ENCODE data around the gene ERLEC1.
"Not testable (repeated sequence)": the region's sequence is repeated elsewhere in the genome, so short reads cannot be mapped to it uniquely, and the experiment has no call there.

ERLEC1 gene

DNA sequence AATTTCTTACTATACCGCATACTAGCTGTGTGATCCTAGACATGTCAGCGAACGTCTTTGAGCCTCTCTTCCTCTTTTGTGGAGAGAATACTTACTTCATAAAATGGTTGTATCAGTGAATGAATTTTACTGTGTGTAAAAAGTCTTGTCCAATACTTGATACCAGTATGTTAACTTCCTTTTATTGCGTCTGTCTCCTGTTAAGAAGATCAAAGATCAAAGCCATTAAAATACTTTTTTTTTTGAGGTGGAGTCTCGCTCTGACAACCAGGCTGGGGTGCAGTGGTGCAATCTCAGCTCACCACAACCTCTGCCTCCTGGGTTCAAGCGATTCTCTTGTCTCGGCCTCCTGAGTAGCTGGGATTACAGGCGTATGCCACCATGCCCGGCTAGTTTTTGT lies 33.2 kb downstream of the ERLEC1 start:
- Histone ChIP-seq H3K36me3 (ENCODE audit: insufficient read depth) (peaks cover 7% of the 10 kb centered on the region; the same call in 1 of the 2 replicates), H3K27ac (no peak overlapping the region), H2AFZ (ENCODE audit: low read depth) (no peak overlapping the region), H3K79me2 (ENCODE audit: insufficient read depth, low read depth) (no peaks in the 10 kb centered on the region), H3K4me1 (ENCODE audit: low read depth, poor library complexity, severe bottlenecking) (no peaks in the 10 kb centered on the region), H3K27me3 (ENCODE audit: insufficient read depth, low read depth) (no peaks in the 10 kb centered on the region), H3K4me2 (no peak overlapping the region), H3K9ac (no peak overlapping the region), H3K4me3 (IDR thresholded peaks at IDR 0.05; ENCODE audit: insufficient read depth, low read depth, low read length) (no peak overlapping the region), H4K20me1 (ENCODE audit: insufficient read depth) (no peaks in the 10 kb centered on the region)
- TF ChIP-seq, protein P1, sequence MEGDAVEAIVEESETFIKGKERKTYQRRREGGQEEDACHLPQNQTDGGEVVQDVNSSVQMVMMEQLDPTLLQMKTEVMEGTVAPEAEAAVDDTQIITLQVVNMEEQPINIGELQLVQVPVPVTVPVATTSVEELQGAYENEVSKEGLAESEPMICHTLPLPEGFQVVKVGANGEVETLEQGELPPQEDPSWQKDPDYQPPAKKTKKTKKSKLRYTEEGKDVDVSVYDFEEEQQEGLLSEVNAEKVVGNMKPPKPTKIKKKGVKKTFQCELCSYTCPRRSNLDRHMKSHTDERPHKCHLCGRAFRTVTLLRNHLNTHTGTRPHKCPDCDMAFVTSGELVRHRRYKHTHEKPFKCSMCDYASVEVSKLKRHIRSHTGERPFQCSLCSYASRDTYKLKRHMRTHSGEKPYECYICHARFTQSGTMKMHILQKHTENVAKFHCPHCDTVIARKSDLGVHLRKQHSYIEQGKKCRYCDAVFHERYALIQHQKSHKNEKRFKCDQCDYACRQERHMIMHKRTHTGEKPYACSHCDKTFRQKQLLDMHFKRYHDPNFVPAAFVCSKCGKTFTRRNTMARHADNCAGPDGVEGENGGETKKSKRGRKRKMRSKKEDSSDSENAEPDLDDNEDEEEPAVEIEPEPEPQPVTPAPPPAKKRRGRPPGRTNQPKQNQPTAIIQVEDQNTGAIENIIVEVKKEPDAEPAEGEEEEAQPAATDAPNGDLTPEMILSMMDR (conservative IDR thresholded peaks at IDR 0.05; ENCODE audit: low read depth, low read length): no peak

DNA sequence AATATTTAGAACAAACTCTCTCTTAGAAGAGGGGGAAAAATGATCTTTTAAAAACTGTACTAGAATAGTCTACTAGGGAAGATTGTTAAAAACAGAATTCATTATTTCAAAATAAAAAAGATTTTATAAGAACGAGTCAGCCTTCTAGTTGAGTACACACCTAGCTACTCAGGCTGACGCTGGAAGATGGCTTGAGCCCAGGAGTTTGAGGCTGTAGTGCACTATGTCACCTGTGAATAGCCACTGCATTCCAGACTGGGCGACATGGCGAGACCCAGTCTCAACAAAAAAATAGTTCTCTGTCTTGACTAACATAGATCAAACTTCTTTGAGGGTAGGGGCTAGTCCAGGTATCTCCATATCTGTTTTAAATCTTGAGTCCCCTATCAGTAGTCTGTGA lies 33.9 kb downstream of the ERLEC1 start:
- Histone ChIP-seq H3K9ac (no peak overlapping the region), H2AFZ (ENCODE audit: low read depth) (no peak overlapping the region)
- TF ChIP-seq, protein P1 (conservative IDR thresholded peaks at IDR 0.05; ENCODE audit: low read depth, low read length): no peak

GRCh38 chr2:53821810-53822209 lies 35.0 kb downstream of the ERLEC1 start:
- Histone ChIP-seq H3K4me2 (no peak overlapping the region), H3K4me3 (IDR thresholded peaks at IDR 0.05; ENCODE audit: insufficient read depth, low read depth, low read length) (no peak overlapping the region), H3K27me3 (ENCODE audit: insufficient read depth, low read depth) (no peaks in the 10 kb centered on the region), H3K9ac (no peak overlapping the region), H3K79me2 (ENCODE audit: insufficient read depth, low read depth) (no peaks in the 10 kb centered on the region), H3K36me3 (ENCODE audit: insufficient read depth) (no peaks in the 10 kb centered on the region; the same call in 1 of the 2 replicates), H2AFZ (ENCODE audit: low read depth) (no peak overlapping the region), H4K20me1 (ENCODE audit: insufficient read depth) (no peaks in the 10 kb centered on the region), H3K27ac (no peak overlapping the region), H3K4me1 (ENCODE audit: low read depth, poor library complexity, severe bottlenecking) (no peaks in the 10 kb centered on the region)
- TF ChIP-seq, protein P1 (conservative IDR thresholded peaks at IDR 0.05; ENCODE audit: low read depth, low read length): no peak

More for the DNA sequence above, 33.9 kb downstream of the ERLEC1 start:
- H3K79me2 ChIP-seq (ENCODE audit: insufficient read depth, low read depth): no peaks in the 10 kb centered on the region
- no peak overlapping the region for H3K27ac ChIP-seq
- H3K36me3 ChIP-seq (ENCODE audit: insufficient read depth): peaks cover under 1% of the 10 kb centered on the region; the same call in 1 of the 2 replicates
- H4K20me1 ChIP-seq (ENCODE audit: insufficient read depth): no peaks in the 10 kb centered on the region
- no peaks in the 10 kb centered on the region for H3K4me1 ChIP-seq (ENCODE audit: low read depth, poor library complexity, severe bottlenecking)
- no peak overlapping the region for H3K4me3 ChIP-seq (IDR thresholded peaks at IDR 0.05; ENCODE audit: insufficient read depth, low read depth, low read length)
- no peak overlapping the region for H3K4me2 ChIP-seq
- H3K27me3 ChIP-seq (ENCODE audit: insufficient read depth, low read depth): no peaks in the 10 kb centered on the region

GRCh38 chr2:53823639-53824038 lies 36.8 kb downstream of the ERLEC1 start:
- H3K9ac ChIP-seq; H3K4me3 ChIP-seq (IDR thresholded peaks at IDR 0.05; ENCODE audit: insufficient read depth, low read depth, low read length); H3K36me3 ChIP-seq (ENCODE audit: insufficient read depth); H3K27me3 ChIP-seq (ENCODE audit: insufficient read depth, low read depth); H3K79me2 ChIP-seq (ENCODE audit: insufficient read depth, low read depth); H3K27ac ChIP-seq; H3K4me1 ChIP-seq (ENCODE audit: low read depth, poor library complexity, severe bottlenecking); H2AFZ ChIP-seq (ENCODE audit: low read depth); H4K20me1 ChIP-seq (ENCODE audit: insufficient read depth); H3K4me2 ChIP-seq: not testable (repeated sequence)
- TF ChIP-seq, protein P1 (conservative IDR thresholded peaks at IDR 0.05; ENCODE audit: low read depth, low read length): 0 out of 2 replicates have a peak, but pooled peaks have one; percentile 23
